Astrocyte of the hippocampus (primary cell): ENCODE results near the gene MYBPH.

ENCODE experiments used
- DNase-seq: peaks from one replicate; pipeline ENCODE4 v3.0.0; 2011; ENCODE audit warnings: low read depth, low spot score

MYBPH gene

GRCh38 chr1:203129501-203130231 lies 46.0 kb downstream of the MYBPH start:
- peak; percentile 58 for DNase-seq

- no peak for DNase-seq
Observed at GRCh38 chr1:203128716-203129500, 46.7 kb downstream of the MYBPH start.

GRCh38 chr1:203128431-203128715 lies 47.3 kb downstream of the MYBPH start:
- no peak for DNase-seq

GRCh38 chr1:203127666-203128430 lies 47.8 kb downstream of the MYBPH start, which contains the start of gene ADORA1:
Gene ADORA1 (plus strand): TSS chr1:203127726. CDS start chr1:203128842, 1,116 bp downstream.
- DNase-seq, result peak; percentile 86

- no peak for DNase-seq
Observed at GRCh38 chr1:203126866-203127665, 48.6 kb downstream of the MYBPH start.

GRCh38 chr1:203126151-203126865 lies 49.3 kb downstream of the MYBPH start:
- DNase-seq, result peak; percentile 54

GRCh38 chr1:203124546-203125317 lies 50.9 kb downstream of the MYBPH start:
- no peak for DNase-seq

GRCh38 chr1:203124011-203124410 lies 51.6 kb downstream of the MYBPH start:
- DNase-seq, result no peak

GRCh38 chr1:203122159-203122558 lies 53.5 kb downstream of the MYBPH start:
- DNase-seq, result no peak

GRCh38 chr1:203121186-203122015 lies 54.2 kb downstream of the MYBPH start:
- no peak for DNase-seq

GRCh38 chr1:203120325-203121153 lies 55.1 kb downstream of the MYBPH start:
- no peak for DNase-seq
